IPS-18c (cell line): ENCODE results near the gene GAS6.
"Not testable (repeated sequence)": the region's sequence is repeated elsewhere in the genome, so short reads cannot be mapped to it uniquely, and the experiment has no call there.

Source experiments
- H3K4me3 ChIP-seq: 2 replicates; pipeline ENCODE4 v1.7.0; 2013; ENCODE audit warnings: low read depth, mild to moderate bottlenecking, low read length, moderate library complexity; ENCODE audit not compliant: insufficient read depth
- H3K9me3 ChIP-seq: one replicate; pipeline ENCODE4 v1.6.1; 2013; ENCODE audit warnings: mild to moderate bottlenecking, low read length, moderate library complexity; ENCODE audit not compliant: control insufficient read depth, insufficient read depth

GAS6 gene

DNA sequence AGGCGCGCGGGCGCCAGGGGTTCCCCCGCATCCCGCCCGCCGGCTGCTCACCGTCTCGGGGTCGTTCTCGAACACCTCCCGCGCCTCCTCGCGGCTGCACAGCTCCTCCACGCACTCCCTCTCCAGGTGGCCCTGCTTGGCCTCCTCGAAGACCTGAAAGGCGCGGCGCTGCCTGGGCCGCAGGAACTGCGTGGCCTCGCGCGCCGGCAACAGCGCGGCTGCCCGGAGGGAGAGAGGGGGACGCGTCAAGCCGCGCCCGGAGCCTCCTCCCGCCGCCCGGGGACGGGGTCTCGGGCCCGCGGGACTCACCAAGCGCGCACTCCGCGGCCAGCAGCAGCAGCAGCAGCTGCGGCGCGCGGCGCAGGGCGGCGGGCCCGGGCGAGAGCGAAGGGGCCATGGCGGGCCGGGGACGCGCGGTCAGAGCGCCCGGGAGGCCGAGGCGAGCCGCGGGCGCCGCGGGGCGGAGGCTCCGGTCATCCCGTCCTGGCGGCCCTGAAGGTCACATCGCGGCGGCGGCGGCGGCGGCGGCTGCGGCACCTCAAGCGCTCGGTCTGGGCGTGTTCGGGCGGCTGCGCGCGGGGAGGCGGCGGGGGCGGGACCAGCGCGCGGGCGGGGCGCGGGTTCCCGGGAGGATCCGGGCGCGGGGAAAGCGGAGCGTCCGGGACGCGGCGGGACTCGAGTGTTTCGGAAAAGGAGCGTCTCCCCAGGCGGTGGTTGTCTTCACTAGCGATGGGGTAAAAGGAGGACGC is at the start of gene GAS6:
Gene GAS6 (minus strand): TSS at position 553 of the 749 bp plus-strand sequence. CDS start 156 bp downstream, at position 397.
- H3K4me3 ChIP-seq, result peak within 1 kb of the TSS; percentile 65
- H3K9me3 ChIP-seq, result no peaks in the 10 kb centered on the region

DNA sequence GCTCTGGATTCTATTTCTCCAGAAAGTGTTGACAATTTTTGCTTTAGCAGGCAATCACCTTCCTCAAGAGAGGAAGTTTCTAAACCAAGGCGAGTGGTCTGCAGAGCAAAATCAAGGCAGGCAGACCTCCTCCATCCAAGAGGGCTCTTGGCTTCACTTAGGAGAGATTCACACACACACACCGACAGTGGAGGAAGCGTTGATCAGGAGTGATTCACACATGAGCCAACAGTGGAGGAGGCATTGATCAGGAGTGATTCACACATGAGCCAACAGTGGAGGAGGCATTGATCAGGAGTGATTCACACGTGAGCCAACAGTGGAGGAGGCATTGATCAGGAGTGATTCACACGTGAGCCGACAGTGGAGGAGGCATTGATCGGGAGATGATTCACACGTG is 49.5 kb upstream of the GAS6 start:
- H3K9me3 ChIP-seq, H3K4me3 ChIP-seq: not testable (repeated sequence)

DNA sequence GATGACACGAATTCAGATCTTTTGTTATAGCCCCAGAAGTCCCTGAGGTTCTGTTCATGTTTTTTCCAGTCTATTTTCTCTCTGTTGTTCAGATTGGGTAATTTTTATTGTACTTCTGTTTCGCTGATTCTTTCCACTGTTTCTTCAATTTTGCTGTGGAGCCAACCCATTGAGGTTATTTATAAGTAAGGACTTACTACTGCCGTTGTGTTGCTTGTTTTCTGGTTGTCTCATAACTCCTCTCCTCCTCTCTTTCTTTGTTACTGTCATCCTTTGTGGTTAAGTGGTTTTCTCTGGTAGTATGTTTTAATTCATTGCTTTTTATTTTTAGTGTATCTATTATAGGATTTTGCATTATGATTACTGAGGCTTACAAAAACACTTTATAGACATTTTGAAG is 48.7 kb upstream of the GAS6 start:
- Histone ChIP-seq H3K4me3 (no peak overlapping the region), H3K9me3 (no peaks in the 10 kb centered on the region)

DNA sequence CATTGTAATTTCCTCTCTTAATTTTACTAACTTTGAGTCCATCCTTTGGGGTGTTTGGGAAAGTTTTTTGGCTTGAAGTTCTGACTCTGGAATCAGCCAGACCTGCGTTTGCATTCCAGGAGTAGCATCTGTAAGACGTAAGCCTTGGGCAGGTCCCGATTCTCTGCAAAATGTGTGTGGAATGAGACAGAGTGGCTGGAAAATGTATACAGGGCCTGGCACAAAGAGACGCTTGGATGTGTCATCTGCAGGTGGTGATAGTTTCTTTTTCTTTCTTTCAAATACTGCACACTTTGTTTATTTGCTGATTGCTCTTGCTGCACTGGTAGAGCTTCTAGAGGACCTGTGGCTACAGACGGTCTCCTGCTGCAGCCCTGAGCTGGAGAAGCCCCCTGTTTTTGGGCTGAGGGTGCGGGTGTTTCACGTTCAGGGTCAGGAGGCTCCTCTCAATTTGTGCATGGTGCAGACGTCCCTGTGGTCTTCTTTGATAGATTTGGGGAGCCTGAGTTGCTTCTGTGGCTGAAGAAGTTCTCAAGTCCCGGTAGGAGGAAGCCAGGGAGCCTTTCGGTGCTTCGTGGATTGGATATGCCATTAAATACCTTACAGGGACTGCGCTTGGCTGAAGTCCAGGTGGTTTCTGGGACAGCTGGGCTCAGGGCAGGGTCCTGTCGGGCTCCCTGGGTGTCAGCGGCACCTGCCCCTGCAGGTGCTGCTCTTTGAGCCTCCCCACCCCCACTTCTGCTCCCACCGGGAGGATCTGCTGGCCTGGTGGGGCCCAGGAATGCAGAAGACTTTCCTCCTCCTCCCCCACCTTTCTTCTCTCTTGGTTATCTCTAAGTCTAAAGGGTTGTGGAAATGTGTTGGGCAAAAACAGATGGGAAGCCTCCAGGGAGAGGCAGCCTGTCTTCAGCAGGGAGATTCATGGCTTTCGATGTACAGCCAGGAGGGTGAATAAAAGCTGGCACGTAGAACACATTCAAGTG is 44.0 kb upstream of the GAS6 start:
- Histone ChIP-seq H3K4me3 (no peak overlapping the region), H3K9me3 (no peaks in the 10 kb centered on the region)

DNA sequence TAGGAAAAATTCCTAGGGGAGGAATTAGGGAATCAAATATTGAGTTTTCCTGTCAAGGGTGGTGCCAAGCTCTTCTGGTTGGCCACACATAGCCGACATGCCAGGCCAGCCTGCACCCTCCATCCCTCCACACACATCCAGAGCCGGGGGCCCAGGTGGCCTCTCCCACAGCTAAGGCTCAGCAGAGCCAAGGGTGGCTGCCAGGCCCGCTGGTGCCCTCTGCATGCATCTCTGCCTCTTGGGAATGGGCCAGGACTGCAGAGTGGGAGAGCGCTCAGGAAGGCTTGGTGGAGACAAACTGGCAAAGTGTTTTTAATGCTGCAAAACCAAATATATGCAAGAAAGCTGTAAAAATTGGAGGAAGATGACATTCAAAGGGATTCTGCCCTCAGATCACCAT is 42.7 kb upstream of the GAS6 start:
- Histone ChIP-seq H3K9me3 (no peaks in the 10 kb centered on the region), H3K4me3 (no peak overlapping the region)

DNA sequence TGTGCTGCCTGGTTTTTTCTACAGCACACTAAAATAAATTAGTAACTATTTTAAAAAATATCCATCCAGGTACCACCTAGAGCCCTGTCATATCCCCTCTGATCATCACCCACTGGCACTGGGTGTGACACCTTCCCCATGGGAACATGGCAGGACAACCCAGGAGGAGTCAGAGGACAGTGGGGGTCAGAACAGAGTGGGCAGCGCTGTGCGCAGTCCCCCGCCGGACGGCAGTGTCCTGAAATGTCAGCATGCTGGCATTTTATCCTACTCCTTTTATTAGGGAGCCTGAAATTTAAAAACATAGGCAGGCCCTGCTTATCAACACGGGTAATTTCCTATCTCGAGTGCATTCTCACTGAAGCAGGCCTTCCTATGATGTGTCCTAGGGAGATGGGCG is 42.1 kb upstream of the GAS6 start:
- Histone ChIP-seq H3K9me3 (no peaks in the 10 kb centered on the region), H3K4me3 (no peak overlapping the region)

DNA sequence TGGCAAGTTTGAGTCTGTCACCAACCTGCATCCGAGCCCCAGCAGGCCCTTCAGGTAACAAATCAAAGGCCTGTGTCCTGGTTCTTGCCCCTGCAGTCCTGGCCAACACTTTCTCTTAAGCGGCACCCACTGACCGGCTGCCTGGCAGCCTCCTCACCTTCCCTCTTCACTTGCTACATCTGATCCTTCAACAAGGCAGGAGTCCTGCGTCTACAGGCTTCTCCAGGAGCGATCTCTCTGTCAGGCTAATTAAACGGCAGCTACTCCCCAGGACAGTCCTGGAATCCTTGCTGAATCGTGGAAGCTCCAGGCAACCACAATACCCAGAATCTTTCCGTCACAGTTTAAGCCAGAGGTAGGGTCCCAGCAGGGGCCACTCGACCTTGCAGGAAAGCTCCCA is 41.1 kb upstream of the GAS6 start:
- H3K4me3 ChIP-seq, result no peak overlapping the region

DNA sequence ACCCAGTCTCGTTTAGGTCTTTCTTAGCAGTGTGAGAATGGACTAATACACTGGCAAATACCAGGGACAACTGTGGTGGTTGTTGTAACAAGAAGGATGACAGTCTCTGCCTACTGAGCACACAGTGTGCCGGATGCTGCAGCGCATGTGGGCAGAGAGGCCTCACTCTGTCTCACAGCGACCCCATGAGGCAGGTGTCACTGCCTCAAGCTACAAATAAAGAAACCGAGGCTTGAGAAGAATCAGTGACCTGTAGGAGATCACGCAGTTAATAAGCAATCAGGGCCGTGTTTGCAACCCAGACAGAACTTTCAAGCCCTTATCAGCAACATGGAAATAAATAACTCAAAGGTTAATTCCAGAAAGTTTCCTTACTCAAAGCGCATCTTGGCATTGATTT is 40.5 kb upstream of the GAS6 start:
- no peak overlapping the region for H3K4me3 ChIP-seq
- no peaks in the 10 kb centered on the region for H3K9me3 ChIP-seq

More for the DNA sequence above, 41.1 kb upstream of the GAS6 start:
- H3K9me3 ChIP-seq, result no peaks in the 10 kb centered on the region

DNA sequence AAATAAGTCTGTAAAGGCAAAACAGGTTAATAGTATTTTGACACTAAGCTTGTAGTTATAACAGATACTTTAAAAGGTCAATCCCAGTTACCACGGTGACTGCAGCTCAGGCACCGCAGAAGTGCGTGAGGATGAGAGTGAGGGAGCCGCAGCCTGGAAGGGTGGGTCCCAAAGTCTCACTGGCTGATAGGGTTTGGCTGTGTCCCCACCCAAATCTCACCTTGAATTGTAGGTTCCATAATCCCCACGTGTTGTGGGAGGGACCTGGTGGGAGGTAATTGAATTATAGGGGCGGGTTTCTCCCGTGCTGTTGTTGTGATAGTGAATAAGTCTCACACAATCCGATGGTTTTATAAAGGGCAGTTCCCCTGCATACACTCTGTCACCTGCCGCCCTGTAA is 40.0 kb upstream of the GAS6 start:
- H3K4me3 ChIP-seq, result no peak overlapping the region
- H3K9me3 ChIP-seq, result no peaks in the 10 kb centered on the region

DNA sequence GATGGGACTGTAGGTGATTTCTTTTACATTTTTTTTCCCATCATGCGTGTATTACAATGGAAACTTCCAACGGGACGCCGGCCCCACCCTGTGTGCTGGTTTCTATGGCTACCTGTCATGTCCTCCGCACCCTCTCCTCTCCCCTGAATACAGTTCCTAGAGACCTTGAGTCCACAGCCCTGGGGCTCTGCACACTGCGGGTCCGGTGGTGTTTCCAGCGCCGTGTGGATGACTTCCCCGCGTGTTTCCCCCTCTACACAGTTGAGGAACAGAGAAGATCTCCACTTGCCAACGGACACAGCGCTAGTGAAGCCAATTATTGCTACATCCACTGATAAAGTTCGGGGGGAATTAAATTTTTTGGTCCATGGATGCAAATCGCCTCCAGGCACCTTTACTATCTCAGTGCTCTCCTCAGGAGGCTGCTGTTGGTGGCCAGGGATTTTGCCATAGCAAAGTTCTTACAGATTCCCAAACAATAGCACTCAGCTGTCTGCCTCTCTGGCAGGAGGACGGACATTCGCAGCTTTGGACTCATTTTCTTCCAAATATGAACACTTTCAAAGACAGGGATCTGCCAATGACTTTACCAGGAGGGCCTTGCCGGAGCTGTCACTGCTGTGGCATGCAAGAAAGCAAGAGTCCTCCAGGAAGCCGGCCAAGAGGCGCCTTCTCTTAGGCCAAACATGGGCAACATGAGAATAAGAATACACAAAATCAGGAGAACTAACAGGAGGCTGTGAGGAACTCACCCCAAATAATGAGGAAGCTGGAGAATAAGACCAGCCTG is 39.3 kb upstream of the GAS6 start:
- Histone ChIP-seq H3K9me3 (no peaks in the 10 kb centered on the region), H3K4me3 (no peak overlapping the region)

DNA sequence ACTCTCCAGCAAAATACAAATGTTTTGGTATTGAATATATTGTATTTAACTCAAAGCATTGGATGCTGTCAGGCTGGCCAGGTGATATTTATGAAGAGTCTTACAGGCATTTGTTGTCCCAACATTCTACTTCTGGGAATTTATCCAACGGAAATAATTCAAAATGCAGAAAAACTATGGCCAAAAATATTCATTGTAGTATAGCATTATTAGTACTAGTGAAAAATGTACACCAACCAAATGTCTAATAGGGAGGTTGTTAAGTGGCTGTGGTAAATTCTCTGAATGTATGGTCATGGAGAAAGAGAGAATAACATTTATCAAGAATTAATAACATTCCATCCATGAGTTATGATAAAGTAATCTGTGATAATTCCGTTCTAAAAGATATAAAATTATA is 38.6 kb upstream of the GAS6 start:
- Histone ChIP-seq H3K9me3 (no peaks in the 10 kb centered on the region), H3K4me3 (no peak overlapping the region)

DNA sequence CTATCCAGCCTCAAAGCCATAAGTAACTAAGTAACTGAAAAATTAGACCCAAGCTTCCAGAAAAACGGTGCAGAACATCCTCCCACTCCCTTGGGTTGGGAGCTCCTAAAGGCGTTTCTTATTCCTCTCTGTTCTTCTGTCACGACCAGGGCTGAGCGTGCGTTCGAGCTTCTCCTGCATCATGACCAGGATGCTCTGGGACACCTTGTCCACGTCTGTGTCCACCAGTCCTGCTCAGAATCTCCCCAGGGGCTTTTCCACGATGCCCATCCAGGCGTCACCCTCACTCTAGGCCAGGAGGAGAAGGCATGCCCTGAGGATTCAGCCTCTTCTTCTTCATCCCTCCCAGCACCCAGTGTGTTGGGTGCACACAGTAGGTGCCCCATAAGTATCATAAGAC is 37.8 kb upstream of the GAS6 start:
- Histone ChIP-seq H3K9me3 (no peaks in the 10 kb centered on the region), H3K4me3 (no peak overlapping the region)

DNA sequence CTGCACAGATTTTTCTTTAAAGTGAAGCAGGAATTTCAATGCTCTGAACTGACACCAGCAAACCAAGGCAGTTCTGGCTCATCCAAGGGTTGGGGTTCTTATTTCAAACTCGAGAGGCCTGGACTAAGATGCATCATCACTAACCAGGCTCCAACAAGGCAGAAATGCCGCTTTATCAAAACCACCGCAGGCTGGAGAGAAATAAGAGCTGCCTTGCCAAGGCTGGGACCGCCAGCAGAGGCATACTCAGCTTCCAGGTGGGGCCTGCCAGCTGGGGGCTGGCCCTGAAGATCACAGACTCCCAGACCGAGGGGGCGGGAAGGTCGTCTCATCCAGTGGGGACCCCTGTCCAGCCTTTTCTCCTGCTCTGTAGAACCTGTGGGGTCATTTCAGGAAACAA is 37.4 kb upstream of the GAS6 start:
- H3K4me3 ChIP-seq, result no peak overlapping the region; the same call in 1 of the 2 replicates
- H3K9me3 ChIP-seq, result no peaks in the 10 kb centered on the region

DNA sequence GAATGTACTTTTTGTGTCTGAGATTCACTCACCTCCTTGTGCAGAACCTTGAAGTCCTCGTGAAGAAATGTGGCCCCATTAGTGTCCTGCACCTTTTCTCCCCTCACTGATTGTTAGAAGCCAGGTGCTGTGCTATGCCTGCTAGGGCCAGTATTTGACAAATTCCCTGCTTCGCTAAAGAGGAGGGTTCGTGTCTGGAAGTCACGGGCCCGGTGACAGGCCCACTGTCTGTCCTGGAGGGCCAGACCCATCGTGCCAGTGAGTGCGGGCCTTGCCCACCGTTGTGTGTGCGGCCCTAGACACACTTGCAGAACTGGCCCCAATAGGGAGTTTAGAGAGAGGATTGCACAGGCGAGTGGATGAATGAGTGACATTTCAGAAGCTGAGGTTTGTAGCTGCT is 36.8 kb upstream of the GAS6 start:
- Histone ChIP-seq H3K9me3 (no peaks in the 10 kb centered on the region), H3K4me3 (no peak overlapping the region)

DNA sequence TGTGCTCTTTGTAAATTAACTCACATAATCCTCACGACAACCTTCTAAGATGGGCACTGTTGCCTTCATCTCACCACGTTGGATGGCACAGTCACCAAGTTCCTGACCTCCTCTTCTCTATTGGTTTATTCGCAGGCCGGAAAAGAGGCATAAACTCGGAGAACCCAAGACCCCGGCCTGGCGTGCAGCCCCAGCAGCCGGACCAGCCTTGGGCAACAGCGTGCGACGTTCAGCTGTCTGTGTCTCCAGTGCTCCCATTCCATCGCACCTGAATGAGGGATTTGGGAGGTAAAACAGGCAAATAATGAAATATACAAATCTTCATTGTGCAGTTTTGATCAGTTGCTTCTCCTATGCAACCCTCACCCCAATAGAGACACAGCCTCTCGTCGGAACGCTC is 34.5 kb upstream of the GAS6 start:
- no peak overlapping the region for H3K4me3 ChIP-seq
- H3K9me3 ChIP-seq, result peaks cover 4% of the 10 kb centered on the region

DNA sequence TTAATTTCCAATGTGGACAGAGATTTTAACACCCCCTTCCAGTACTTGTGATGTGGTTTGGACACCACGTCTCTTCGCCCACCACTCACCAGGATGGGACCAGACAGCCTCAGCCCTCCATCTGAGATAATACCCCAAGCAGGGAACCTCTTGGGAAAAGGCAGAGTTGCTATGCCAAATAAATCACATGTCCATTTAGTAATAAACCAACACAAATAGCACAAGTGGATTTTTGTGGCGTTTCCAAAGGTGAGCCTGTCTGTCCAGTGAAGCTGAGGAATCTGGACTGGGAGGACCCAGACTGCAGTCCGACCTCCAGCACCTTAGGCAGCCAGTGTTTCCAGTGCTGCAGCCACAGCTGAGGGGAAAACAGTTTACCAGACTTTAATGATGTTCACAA is 34.1 kb upstream of the GAS6 start:
- no peak overlapping the region for H3K4me3 ChIP-seq
- H3K9me3 ChIP-seq, result peaks cover 4% of the 10 kb centered on the region

DNA sequence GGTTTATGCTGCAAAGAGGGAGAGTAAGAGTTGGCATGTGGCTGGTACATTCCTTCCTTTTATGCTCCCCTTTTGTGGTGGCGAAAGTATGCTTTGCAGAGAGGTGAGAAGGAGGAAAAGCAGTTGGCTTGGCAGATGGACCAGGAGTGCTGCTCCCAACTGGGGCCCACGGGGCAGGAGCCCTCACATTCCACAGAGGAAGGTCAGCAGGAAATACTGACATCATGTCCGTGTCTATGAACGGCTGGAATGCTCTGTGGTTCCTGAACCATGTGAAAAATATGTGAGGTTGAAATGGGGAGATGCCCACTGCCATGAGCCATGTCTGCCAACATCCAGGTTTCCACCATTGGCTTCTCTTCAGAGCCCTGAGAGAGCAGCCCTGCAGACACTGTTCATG is 33.3 kb upstream of the GAS6 start:
- Histone ChIP-seq H3K4me3 (no peak overlapping the region), H3K9me3 (peaks cover 4% of the 10 kb centered on the region)
